Neural progenitor cell (in vitro differentiated cells): ENCODE results near the gene TAPBPL. TPM values are rescaled to one million over a fixed set of nuclear protein-coding genes. Genes with fewer than 3 reads are reported as not detected.
"Not testable (repeated sequence)": the region's sequence is repeated elsewhere in the genome, so short reads cannot be mapped to it uniquely, and the experiment has no call there.

Source experiments
- DNase-seq: peaks from one replicate; pipeline ENCODE4 v3.0.0-alpha.2; 2016; ENCODE audit warnings: low spot score
- H2AFZ ChIP-seq: fragments of 200-600 bp; sonication (generic); replicated peaks from 2 replicates; pipeline ENCODE4 v1.6.1; 2016; ENCODE audit warnings: antibody characterized with exemption
- H3F3A ChIP-seq: fragments of 200-600 bp; sonication (generic); 2 replicates; pipeline ENCODE4 v1.6.1; 2016; ENCODE audit warnings: antibody characterized with exemption, low read depth
- H3K27ac ChIP-seq: fragments of 200-600 bp; sonication (generic); 2 replicates; pipeline ENCODE4 v1.5.1; 2016; ENCODE audit warnings: mild to moderate bottlenecking
- H3K27me3 ChIP-seq: fragments of 200-600 bp; sonication (generic); 2 replicates; pipeline ENCODE4 v1.6.1; 2016; ENCODE audit warnings: mild to moderate bottlenecking, moderate library complexity
- H3K36me3 ChIP-seq: fragments of 200-600 bp; sonication (generic); 2 replicates; pipeline ENCODE4 v1.5.1; 2016
- H3K4me1 ChIP-seq: fragments of 200-600 bp; sonication (generic); 2 replicates; pipeline ENCODE4 v1.6.1; 2016; ENCODE audit warnings: mixed run types
- H3K4me2 ChIP-seq: fragments of 200-600 bp; sonication (generic); 2 replicates; pipeline ENCODE4 v1.6.1; 2016
- H3K4me3 ChIP-seq: fragments of 200-600 bp; sonication (generic); 2 replicates; pipeline ENCODE4 v1.5.1; 2016
- H3K79me2 ChIP-seq: fragments of 200-600 bp; sonication (generic); 2 replicates; pipeline ENCODE4 v1.6.1; 2016; ENCODE audit warnings: low read depth
- H3K9ac ChIP-seq: fragments of 200-600 bp; sonication (generic); 2 replicates; pipeline ENCODE4 v1.6.1; 2016
- H3K9me3 ChIP-seq: fragments of 200-600 bp; sonication (generic); 2 replicates; pipeline ENCODE4 v1.5.1; 2016; ENCODE audit warnings: low read depth
- H4K20me1 ChIP-seq: fragments of 200-600 bp; sonication (generic); 2 replicates; pipeline ENCODE4 v1.6.1; 2016; ENCODE audit warnings: low read depth
- H3K27ac Mint-ChIP-seq: 3 replicates; pipeline ENCODE4 v1.8.0; 2021; ENCODE audit warnings: mixed read lengths
- H3K27me3 Mint-ChIP-seq: 2 replicates; pipeline ENCODE4 v1.8.0; 2022; ENCODE audit warnings: low read depth, mild to moderate bottlenecking, inconsistent platforms, moderate library complexity, mixed read lengths; ENCODE audit not compliant: insufficient read depth
- H3K36me3 Mint-ChIP-seq: 3 replicates; pipeline ENCODE4 v1.8.0; 2021; ENCODE audit warnings: mixed read lengths
- H3K4me1 Mint-ChIP-seq: 3 replicates; pipeline ENCODE4 v1.8.0; 2021; ENCODE audit warnings: mixed read lengths
- H3K4me3 Mint-ChIP-seq: 3 replicates; pipeline ENCODE4 v1.8.0; 2021; ENCODE audit warnings: mild to moderate bottlenecking, moderate library complexity, mixed read lengths
- H3K9me3 Mint-ChIP-seq: 3 replicates; pipeline ENCODE4 v1.8.0; 2020; ENCODE audit warnings: mixed read lengths
- EZH2 ChIP-seq: fragments of 200-600 bp; sonication (generic); IDR thresholded peaks from 2 replicates; pipeline ENCODE4 v1.6.1; 2017; ENCODE audit warnings: antibody characterized with exemption, mild to moderate bottlenecking, moderate library complexity
- EZH2phosphoT487 ChIP-seq: fragments of 200-600 bp; sonication (generic); IDR thresholded peaks from 2 replicates; pipeline ENCODE4 v1.6.1; 2017; ENCODE audit warnings: antibody characterized with exemption
- total RNA-seq: library from RNA; depleted of rRNA; stranded (reverse); fragments of >200 nt; gene quantifications from 2 replicates; pipeline ENCODE4 v1.2.3, GENCODE V29; 2015; ENCODE audit warnings: low replicate concordance
- TF ChIP-seq, protein P1 (sequence below): fragments of 200-600 bp; sonication (generic); IDR thresholded peaks from 2 replicates; pipeline ENCODE4 v1.5.1; 2017; ENCODE audit warnings: antibody characterized with exemption, mild to moderate bottlenecking

The TAPBPL gene
- total RNA-seq, 1 donor from 2014 or later = not detected

DNA sequence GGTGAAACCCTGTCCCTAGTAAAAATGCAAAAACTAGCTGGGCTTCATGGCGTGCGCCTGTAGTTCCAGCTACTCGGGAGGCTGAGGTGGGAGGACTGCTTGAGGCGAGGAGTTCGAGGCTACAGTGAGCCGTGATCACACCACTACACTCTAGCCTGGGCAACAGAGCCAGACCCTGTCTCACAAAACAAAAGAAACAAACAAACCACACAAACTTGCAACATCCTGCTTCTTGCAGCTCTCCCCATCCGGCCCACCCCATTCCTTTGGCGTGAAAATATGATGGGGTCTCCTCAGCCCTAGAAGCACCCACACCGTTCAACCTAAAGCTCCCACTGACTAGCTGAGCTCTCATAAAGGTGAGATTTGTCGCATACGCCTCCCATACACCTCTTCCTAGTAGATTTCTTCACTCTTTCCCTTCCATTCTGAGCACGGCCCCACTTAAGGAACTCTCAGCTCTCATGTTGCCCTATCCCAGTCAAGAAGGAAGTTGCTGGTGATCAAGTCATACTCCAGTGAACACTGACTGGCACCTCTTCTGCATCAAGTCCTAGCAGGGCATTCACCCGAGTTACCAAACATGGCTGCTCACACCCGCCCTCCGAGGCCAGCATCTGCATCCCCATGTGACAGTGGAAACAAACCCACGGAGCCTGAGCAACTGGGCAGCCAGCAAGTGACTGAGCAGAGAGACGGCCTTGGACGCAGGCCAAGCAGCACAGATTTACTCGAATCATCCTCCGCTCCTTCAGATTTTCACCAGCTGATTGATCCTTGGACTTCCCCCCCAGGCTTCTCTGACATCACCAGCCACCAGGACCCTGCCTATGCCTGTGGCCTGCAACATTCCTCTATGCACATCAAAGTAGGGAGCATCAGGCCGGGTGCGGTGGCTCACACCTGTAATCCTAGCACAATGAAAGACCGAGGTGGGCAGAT, 26.0 kb upstream of the TAPBPL start:
- Histone ChIP-seq H3K27ac (no peak overlapping the region), H3K9ac (no peak overlapping the region), H4K20me1 (no peaks in the 10 kb centered on the region), H3K4me3 (no peak overlapping the region), H3K9me3 (no peaks in the 10 kb centered on the region), H3K4me1 (peaks cover under 1% of the 10 kb centered on the region), H3F3A (no peaks in the 10 kb centered on the region), H3K79me2 (no peaks in the 10 kb centered on the region), H3K4me2 (no peak overlapping the region), H3K36me3 (no peaks in the 10 kb centered on the region), H3K27me3 (no peaks in the 10 kb centered on the region), H2AFZ (peak overlapping the region; percentile 12)
- TF ChIP-seq EZH2 (no peak), EZH2phosphoT487 (no peak)
- TF ChIP-seq, protein P1, sequence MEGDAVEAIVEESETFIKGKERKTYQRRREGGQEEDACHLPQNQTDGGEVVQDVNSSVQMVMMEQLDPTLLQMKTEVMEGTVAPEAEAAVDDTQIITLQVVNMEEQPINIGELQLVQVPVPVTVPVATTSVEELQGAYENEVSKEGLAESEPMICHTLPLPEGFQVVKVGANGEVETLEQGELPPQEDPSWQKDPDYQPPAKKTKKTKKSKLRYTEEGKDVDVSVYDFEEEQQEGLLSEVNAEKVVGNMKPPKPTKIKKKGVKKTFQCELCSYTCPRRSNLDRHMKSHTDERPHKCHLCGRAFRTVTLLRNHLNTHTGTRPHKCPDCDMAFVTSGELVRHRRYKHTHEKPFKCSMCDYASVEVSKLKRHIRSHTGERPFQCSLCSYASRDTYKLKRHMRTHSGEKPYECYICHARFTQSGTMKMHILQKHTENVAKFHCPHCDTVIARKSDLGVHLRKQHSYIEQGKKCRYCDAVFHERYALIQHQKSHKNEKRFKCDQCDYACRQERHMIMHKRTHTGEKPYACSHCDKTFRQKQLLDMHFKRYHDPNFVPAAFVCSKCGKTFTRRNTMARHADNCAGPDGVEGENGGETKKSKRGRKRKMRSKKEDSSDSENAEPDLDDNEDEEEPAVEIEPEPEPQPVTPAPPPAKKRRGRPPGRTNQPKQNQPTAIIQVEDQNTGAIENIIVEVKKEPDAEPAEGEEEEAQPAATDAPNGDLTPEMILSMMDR = no peak
- no peak for DNase-seq
- no peaks in the 10 kb centered on the region for H3K9me3 Mint-ChIP-seq
- H3K4me3 Mint-ChIP-seq = no peak overlapping the region
- peak overlapping the region; percentile 6 for H3K27ac Mint-ChIP-seq
- H3K4me1 Mint-ChIP-seq = peaks cover 20% of the 10 kb centered on the region
- H3K36me3 Mint-ChIP-seq = no peaks in the 10 kb centered on the region
- H3K27me3 Mint-ChIP-seq = no peaks in the 10 kb centered on the region

DNA sequence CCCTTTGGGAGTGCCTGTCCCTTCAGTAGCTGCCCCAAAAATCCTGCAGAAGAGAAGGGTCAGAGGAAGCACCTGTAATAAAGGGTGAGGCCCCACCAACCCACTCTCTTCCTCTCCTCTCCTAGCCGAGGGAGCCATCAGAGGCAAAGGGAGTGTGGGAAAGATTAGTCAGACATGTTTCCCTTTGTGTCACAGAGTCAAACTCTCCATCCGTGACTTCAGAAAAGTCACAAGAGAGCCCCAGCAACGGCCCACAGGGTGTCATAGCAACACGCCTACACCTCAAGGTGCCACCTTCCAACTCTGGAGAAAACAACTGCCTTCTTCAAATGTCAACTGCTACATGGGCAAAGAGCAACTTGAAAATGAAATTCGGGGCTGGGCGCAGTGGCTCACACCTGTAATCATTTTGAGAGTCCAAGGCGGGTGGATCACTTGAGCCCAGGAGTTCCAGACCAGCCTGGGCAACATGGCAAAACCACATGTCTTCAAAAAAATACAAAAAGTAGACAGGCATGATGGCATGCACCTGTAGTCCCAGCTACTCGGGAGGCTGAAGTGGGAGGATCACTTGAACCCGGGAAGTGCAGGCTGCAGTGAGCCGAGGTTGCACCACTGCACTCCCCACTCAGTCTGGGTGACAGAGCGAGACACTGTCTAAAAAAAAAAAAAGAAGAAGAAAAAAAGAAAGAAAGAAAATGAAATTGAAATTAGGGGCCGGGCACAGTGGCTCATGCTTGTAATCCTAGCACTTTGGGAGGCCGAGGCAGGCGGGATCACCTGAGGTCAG, 24.8 kb upstream of the TAPBPL start:
- no peak for DNase-seq
- Histone ChIP-seq H3K79me2 (no peaks in the 10 kb centered on the region), H3K9ac (no peak overlapping the region), H3F3A (no peaks in the 10 kb centered on the region), H2AFZ (no peak overlapping the region), H3K4me3 (no peak overlapping the region), H3K9me3 (no peaks in the 10 kb centered on the region), H3K36me3 (no peaks in the 10 kb centered on the region), H3K4me2 (no peak overlapping the region), H4K20me1 (no peaks in the 10 kb centered on the region), H3K27ac (no peak overlapping the region), H3K27me3 (no peaks in the 10 kb centered on the region), H3K4me1 (peaks cover 3% of the 10 kb centered on the region)
- Mint-ChIP-seq H3K27me3 (no peaks in the 10 kb centered on the region), H3K4me3 (no peak overlapping the region), H3K27ac (no peak overlapping the region), H3K9me3 (no peaks in the 10 kb centered on the region), H3K36me3 (no peaks in the 10 kb centered on the region), H3K4me1 (peaks cover 25% of the 10 kb centered on the region)
- TF ChIP-seq, protein P1 = no peak
- TF ChIP-seq EZH2 = no peak
- no peak for TF ChIP-seq EZH2phosphoT487

- not testable (repeated sequence) for H3K4me3 Mint-ChIP-seq, H3K36me3 ChIP-seq, H4K20me1 ChIP-seq, H3K27ac Mint-ChIP-seq, H3F3A ChIP-seq, H3K27ac ChIP-seq, H3K9me3 ChIP-seq, H3K9me3 Mint-ChIP-seq, H3K4me1 ChIP-seq, H3K9ac ChIP-seq, H3K79me2 ChIP-seq, H2AFZ ChIP-seq, DNase-seq, H3K4me3 ChIP-seq, H3K4me2 ChIP-seq, H3K27me3 ChIP-seq, H3K36me3 Mint-ChIP-seq, H3K27me3 Mint-ChIP-seq
- peaks cover 25% of the 10 kb centered on the region for H3K4me1 Mint-ChIP-seq
Measured at GRCh38 chr12:6427796-6428195, 24.0 kb upstream of the TAPBPL start.
